HEK293T (cell line): ENCODE results near the gene RPS27A.
"Not testable (repeated sequence)": the region's sequence is repeated elsewhere in the genome, so short reads cannot be mapped to it uniquely, and the experiment has no call there.

Source experiments
- CTCF ChIA-PET: fragments of 350-600 bp; formaldehyde crosslinking; extraction: SDS; loops from one replicate; lab custom pipeline; 2021; ENCODE audit warnings: antibody characterized with exemption, inconsistent platforms; lab: Yijun Ruan, JAX
- POLR2A ChIA-PET: fragments of 350-600 bp; formaldehyde crosslinking; extraction: SDS; loops from one replicate; lab custom pipeline; 2020; ENCODE audit warnings: antibody characterized with exemption, inconsistent platforms; lab: Yijun Ruan, JAX
- DNase-seq: peaks from one replicate; pipeline ENCODE4 v3.0.0; 2012; ENCODE audit warnings: mixed read lengths; ENCODE audit errors: extremely low spot score
- ARNT ChIP-seq: fragments of 450-650 bp; IDR thresholded peaks from 2 replicates; pipeline ENCODE4 v1.6.1; 2017; ENCODE audit warnings: mild to moderate bottlenecking
- BHLHE40 ChIP-seq: fragments of 450-650 bp; IDR thresholded peaks from 2 replicates; pipeline ENCODE4 v1.6.1; 2016; ENCODE audit warnings: mild to moderate bottlenecking, moderate library complexity, borderline replicate concordance
- CTBP1 ChIP-seq: fragments of 450-650 bp; IDR thresholded peaks from 2 replicates; pipeline ENCODE4 v1.6.1; 2016; ENCODE audit warnings: borderline replicate concordance
- ELF4 ChIP-seq: fragments of 450-650 bp; IDR thresholded peaks from 2 replicates; pipeline ENCODE4 v1.6.1; 2017; ENCODE audit warnings: antibody characterized with exemption
- FOXA1 ChIP-seq: fragments of 450-650 bp; IDR thresholded peaks from 2 replicates; pipeline ENCODE4 v1.6.1; 2016; ENCODE audit warnings: mild to moderate bottlenecking
- FOXK2 ChIP-seq: fragments of 450-650 bp; IDR thresholded peaks from 2 replicates; pipeline ENCODE4 v1.6.1; 2016; ENCODE audit warnings: mild to moderate bottlenecking
- FOXM1 ChIP-seq: fragments of 450-650 bp; IDR thresholded peaks from 2 replicates; pipeline ENCODE4 v1.6.1; 2017; ENCODE audit warnings: mild to moderate bottlenecking, borderline replicate concordance
- HDGF ChIP-seq: fragments of 450-650 bp; IDR thresholded peaks from 2 replicates; pipeline ENCODE4 v1.6.1; 2017; ENCODE audit warnings: antibody characterized with exemption, borderline replicate concordance
- L3MBTL2 ChIP-seq: fragments of 450-650 bp; conservative IDR thresholded peaks from 2 replicates; pipeline ENCODE4 v1.6.1; 2016; ENCODE audit warnings: mild to moderate bottlenecking
- LEF1 ChIP-seq: fragments of 450-650 bp; IDR thresholded peaks from 2 replicates; pipeline ENCODE4 v1.6.1; 2017; ENCODE audit warnings: mild to moderate bottlenecking, borderline replicate concordance
- NFRKB ChIP-seq: fragments of 450-650 bp; IDR thresholded peaks from 2 replicates; pipeline ENCODE4 v1.6.1; 2016; ENCODE audit warnings: mild to moderate bottlenecking, moderate library complexity
- SP1 ChIP-seq: fragments of 450-650 bp; IDR thresholded peaks from 2 replicates; pipeline ENCODE4 v1.6.1; 2017
- SUZ12 ChIP-seq: fragments of 450-650 bp; IDR thresholded peaks from 2 replicates; pipeline ENCODE4 v1.6.1; 2016; ENCODE audit warnings: mild to moderate bottlenecking
- TARDBP ChIP-seq: fragments of 450-650 bp; IDR thresholded peaks from 2 replicates; pipeline ENCODE4 v1.6.1; 2016
- ZNF384 ChIP-seq: fragments of 450-650 bp; IDR thresholded peaks from 2 replicates; pipeline ENCODE4 v1.6.1; 2016
- TF ChIP-seq, protein P1 (sequence below): fragments of 450-650 bp; IDR thresholded peaks from 2 replicates; pipeline ENCODE4 v1.6.1; 2016

The RPS27A gene

DNA sequence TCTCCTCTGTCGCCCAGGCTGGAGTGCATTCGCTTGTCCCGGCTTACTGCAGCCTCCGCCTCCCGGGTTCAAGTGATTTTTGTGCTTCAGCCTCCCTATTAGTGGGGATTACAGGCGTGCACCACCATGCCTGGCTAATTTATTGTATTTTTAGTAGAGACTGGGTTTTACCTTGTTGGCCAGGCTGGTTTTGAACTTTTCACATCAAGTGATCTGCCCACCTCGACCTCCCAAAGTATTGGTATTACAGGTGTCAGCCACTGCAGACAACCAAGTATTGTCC, 1.1 kb downstream of the RPS27A start:
- ChIA-PET POLR2A (no interaction called here), CTCF (no interaction called here)
- DNase-seq: no peak
- TF ChIP-seq SUZ12 (no peak), SP1 (no peak)

DNA sequence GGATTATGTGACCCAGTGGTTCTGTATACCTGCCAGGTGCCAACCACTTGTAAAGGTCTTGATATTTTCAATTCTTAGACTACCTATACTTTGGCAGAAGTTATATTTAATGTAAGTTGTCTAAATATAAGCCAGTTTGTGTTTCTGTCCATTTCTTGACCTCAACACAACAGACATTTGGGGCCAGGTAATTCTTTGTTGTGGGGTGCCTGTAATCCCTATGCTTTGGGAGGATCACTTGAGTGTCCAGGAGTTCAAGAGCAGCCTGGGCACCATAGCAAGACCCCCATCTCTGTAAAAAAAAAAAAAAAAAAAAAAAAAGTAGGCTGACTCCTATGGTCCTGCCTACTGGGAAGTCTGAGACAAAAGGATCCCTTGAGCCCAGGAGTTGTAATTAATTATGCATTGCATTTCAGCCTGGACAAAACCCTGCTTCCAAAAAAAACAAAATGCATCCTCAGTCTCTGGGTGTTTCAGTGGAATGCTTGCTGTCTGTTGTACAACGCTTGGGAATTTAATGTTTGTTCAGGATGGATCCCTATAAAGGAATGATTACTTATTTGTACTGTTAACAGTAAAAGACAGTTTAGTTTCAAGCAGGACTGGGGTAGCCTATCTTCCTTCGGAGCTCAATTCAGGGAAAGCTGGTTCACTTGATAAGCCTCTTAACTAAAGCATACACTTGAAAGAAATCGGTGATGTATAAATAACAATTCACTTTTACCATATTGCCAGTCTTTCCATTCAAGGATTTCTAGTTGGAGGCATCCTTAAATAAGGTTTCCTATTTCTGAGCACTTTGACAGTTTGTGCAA, 3.4 kb downstream of the RPS27A start:
- ChIA-PET POLR2A (no interaction called here), CTCF (no interaction called here)
- DNase-seq: no peak
- TF ChIP-seq FOXK2 (no peak), CTBP1 (no peak), ZNF384 (0 out of 2 replicates have a peak, but pooled peaks have one; percentile 23)

DNA sequence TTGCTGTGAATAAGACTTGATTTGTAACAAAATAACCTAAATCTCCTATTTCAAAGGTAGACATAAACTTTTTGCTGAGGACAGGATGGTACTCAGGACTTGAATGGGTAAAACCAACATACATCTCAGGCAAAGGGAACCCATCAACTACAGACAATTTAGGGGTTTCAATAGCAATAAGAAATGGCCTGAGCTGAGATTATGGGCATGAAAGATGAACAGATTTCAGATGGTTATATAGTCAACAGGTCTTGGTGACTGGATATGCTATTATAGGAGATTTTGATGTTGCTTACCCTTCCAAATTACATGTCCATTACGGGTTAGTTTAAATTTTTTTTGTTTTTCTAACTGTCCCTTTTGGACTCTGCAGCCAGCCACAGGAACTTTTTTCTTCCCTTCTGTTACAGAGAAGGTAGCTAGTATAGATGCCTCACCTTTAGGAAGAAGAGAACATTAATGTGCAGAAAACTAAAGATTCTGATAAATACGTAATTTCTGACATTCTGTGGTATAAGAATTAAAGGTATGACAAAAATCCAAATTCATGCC, 4.6 kb downstream of the RPS27A start:
- TF ChIP-seq SP1: no peak
- TF ChIP-seq FOXM1: no peak
- no peak for TF ChIP-seq FOXK2
- TF ChIP-seq ELF4: no peak
- TF ChIP-seq CTBP1: no peak
- no peak for TF ChIP-seq ARNT
- TF ChIP-seq HDGF: no peak
- TF ChIP-seq TARDBP: no peak
- TF ChIP-seq NFRKB: no peak
- TF ChIP-seq BHLHE40: no peak
- TF ChIP-seq L3MBTL2: no peak
- TF ChIP-seq, protein P1, sequence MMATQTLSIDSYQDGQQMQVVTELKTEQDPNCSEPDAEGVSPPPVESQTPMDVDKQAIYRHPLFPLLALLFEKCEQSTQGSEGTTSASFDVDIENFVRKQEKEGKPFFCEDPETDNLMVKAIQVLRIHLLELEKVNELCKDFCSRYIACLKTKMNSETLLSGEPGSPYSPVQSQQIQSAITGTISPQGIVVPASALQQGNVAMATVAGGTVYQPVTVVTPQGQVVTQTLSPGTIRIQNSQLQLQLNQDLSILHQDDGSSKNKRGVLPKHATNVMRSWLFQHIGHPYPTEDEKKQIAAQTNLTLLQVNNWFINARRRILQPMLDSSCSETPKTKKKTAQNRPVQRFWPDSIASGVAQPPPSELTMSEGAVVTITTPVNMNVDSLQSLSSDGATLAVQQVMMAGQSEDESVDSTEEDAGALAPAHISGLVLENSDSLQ: no peak
- DNase-seq: no peak
- POLR2A ChIA-PET: no interaction called here
- CTCF ChIA-PET: no interaction called here

DNA sequence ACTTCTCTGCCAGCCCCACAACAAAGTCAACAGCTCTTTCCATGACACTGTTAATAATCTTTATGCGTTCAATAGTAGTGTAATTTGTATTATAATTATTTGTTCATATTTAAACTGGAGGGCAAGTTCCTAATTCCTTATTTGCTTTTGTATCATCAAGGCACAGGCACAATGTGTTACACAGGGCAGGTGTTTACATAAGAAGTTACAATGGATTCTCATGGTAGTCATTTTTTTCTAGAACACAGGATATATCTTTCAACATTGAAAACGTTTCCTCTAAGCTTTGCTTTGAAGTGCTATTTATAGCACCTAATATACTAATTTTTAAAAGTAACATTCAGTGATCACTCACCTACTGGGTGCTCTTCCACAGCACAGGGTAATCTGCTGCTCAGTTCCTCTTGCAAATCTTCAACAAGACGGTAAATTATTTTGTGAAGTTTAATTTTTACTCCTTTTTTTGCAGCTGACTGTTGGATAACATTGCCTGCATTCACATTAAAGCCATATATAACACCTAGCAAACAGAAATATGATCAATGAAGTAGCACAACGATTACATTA, 7.3 kb downstream of the RPS27A start:
- ChIA-PET POLR2A (no interaction called here), CTCF (no interaction called here)
- DNase-seq: no peak
- TF ChIP-seq ARNT: no peak
- TF ChIP-seq TARDBP: no peak
- TF ChIP-seq SUZ12: no peak
- TF ChIP-seq BHLHE40: no peak
- TF ChIP-seq HDGF: no peak
- no peak for TF ChIP-seq LEF1

DNA sequence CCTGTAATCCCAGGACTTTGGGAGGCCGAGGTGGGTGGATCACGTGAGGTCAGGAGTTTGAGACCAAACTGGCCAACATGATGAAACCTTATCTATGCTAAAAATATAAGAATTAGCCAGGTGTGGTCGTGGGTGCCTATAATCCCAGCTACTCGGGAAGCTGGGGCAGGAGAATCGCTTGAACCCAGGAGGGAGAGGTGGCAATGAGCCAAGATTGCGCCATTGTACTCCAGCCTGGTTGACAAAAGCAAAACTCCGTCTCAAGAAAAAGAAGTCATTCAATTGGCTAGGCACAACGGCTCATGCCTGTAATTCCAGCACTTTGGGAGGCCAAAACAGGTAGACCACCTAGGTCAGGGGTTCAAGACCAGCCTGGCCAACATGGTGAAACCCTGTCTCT, 9.1 kb downstream of the RPS27A start:
- DNase-seq, POLR2A ChIA-PET, CTCF ChIA-PET: not testable (repeated sequence)

DNA sequence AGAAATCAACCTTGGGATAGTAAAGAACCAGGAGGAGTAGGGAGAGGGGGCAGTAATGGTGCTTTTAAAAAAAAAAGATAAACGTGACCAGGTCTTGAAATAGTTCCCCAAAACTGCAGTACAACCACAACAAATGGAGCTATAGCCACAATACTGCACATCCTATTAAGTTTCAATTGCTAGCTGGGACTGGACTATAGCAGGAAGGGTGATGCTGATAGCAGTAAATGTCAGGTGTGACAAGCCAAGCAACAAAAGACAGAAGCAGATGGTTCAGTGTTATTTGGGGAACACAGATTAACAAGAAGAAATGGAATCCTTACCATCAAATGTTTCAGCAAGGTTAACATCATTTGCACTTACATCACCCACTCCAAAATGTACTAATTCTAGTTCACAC, 10.1 kb downstream of the RPS27A start:
- CTCF ChIA-PET: no interaction called here
- POLR2A ChIA-PET: no interaction called here
- TF ChIP-seq BHLHE40 (no peak), SUZ12 (no peak), TARDBP (no peak)
- DNase-seq: no peak

GRCh38 chr2:55245411-55245810, 12.9 kb downstream of the RPS27A start:
- ChIA-PET POLR2A (no interaction called here), CTCF (no interaction called here)
- TF ChIP-seq CTBP1: no peak
- no peak for TF ChIP-seq SP1
- no peak for TF ChIP-seq SUZ12
- no peak for TF ChIP-seq FOXK2
- no peak for TF ChIP-seq LEF1
- TF ChIP-seq L3MBTL2: no peak
- TF ChIP-seq BHLHE40: no peak
- DNase-seq: no peak

- ChIA-PET POLR2A (interaction anchor here (0.7 kb wide), 1 partner anchor 315 kb away, joined by 3 read pairs; no protein-coding TSS in a partner anchor), CTCF (no interaction called here)
- TF ChIP-seq TARDBP: no peak
- TF ChIP-seq FOXK2: no peak
- no peak for TF ChIP-seq BHLHE40
- no peak for TF ChIP-seq SUZ12
- TF ChIP-seq LEF1: no peak
- no peak for TF ChIP-seq ARNT
- TF ChIP-seq FOXA1: no peak
- no peak for TF ChIP-seq FOXM1
- TF ChIP-seq, protein P1: no peak
- TF ChIP-seq ELF4: no peak
- TF ChIP-seq L3MBTL2: no peak
- TF ChIP-seq NFRKB: no peak
- no peak for TF ChIP-seq ZNF384
- TF ChIP-seq SP1: no peak
- TF ChIP-seq CTBP1: no peak
- TF ChIP-seq HDGF: no peak
- no peak for DNase-seq
These were observed 14.5 kb downstream of the RPS27A start for GRCh38 chr2:55247025-55247424.
